Left lobe of liver (tissue), 2 donors: ENCODE measurements around the gene ATP5MC3. TPM values are rescaled to one million over a fixed set of nuclear protein-coding genes. Genes with fewer than 3 reads are reported as not detected.
A peak's percentile ranks its signal among the peaks of the same experiment; 100 is the strongest.

Experiments used
- ATAC-seq: fragments of 200-7000 bp; cut with Tn5 transposase; one replicate; pipeline ENCODE4 v1.9.1; 2020; ENCODE audit warnings: mild to moderate bottlenecking, moderate library complexity
- DNase-seq: peaks from one replicate; pipeline ENCODE4 v3.0.0-alpha.2; 2020; ENCODE audit warnings: low spot score
- total RNA-seq: library from RNA; stranded (reverse); gene quantifications from one replicate; pipeline ENCODE4 v1.2.1, GENCODE V29; 2021
- donor health status: DM: no; HTN: no; CAD: no; lungs with moderate emphysema.
- donor health status: DM: no; HTN: yes; CAD: no.

ATP5MC3 gene
- total RNA-seq, 1 donor from 2014 or later = 192 TPM

GRCh38 chr2:175169191-175169590 lies 12.3 kb downstream of the ATP5MC3 start:
- ATAC-seq = no peak
- DNase-seq = no peak

- DNase-seq (no peak), ATAC-seq (peak; percentile 47)
Measured at GRCh38 chr2:175168564-175168945, 13.0 kb downstream of the ATP5MC3 start.

GRCh38 chr2:175167792-175168563 lies 13.5 kb downstream of the ATP5MC3 start, which contains the start of gene ATF2:
TSS of gene ATF2 (minus strand) at chr2:175168203. CDS start at chr2:175136443, 31,760 bp downstream.
- peak; percentile 92 for ATAC-seq
- DNase-seq = peak; percentile 99

GRCh38 chr2:175167076-175167791 lies 14.3 kb downstream of the ATP5MC3 start:
- ATAC-seq = peak; percentile 19

GRCh38 chr2:175166216-175166824 lies 15.2 kb downstream of the ATP5MC3 start:
- ATAC-seq = no peak
- no peak for DNase-seq

More at GRCh38 chr2:175167076-175167791, 14.3 kb downstream of the ATP5MC3 start:
- peak; percentile 51 for DNase-seq

- DNase-seq = no peak
- ATAC-seq = no peak
Measured at GRCh38 chr2:175164235-175164634, 17.3 kb downstream of the ATP5MC3 start.

- DNase-seq = no peak
- ATAC-seq = no peak
Measured at GRCh38 chr2:175158894-175159293, 22.6 kb downstream of the ATP5MC3 start.

- ATAC-seq (no peak), DNase-seq (no peak)
Measured at GRCh38 chr2:175156534-175156933, 25.0 kb downstream of the ATP5MC3 start.

- ATAC-seq (no peak), DNase-seq (no peak)
Measured at GRCh38 chr2:175154661-175155082, 26.8 kb downstream of the ATP5MC3 start.

- DNase-seq (no peak), ATAC-seq (no peak)
Measured at GRCh38 chr2:175152242-175152641, 29.3 kb downstream of the ATP5MC3 start.

GRCh38 chr2:175151791-175152190 lies 29.7 kb downstream of the ATP5MC3 start:
- no peak for ATAC-seq
- no peak for DNase-seq

GRCh38 chr2:175147186-175147585 lies 34.3 kb downstream of the ATP5MC3 start:
- no peak for ATAC-seq
- DNase-seq = no peak

GRCh38 chr2:175143678-175144077 lies 37.8 kb downstream of the ATP5MC3 start:
- DNase-seq = no peak
- peak; percentile 48 for ATAC-seq

GRCh38 chr2:175143191-175143590 lies 38.3 kb downstream of the ATP5MC3 start:
- DNase-seq (no peak), ATAC-seq (no peak)

- ATAC-seq (no peak), DNase-seq (no peak)
Measured at GRCh38 chr2:175140332-175140731, 41.2 kb downstream of the ATP5MC3 start.

GRCh38 chr2:175137793-175138192 lies 43.7 kb downstream of the ATP5MC3 start:
- DNase-seq (no peak), ATAC-seq (no peak)

GRCh38 chr2:175136334-175137215 lies 44.9 kb downstream of the ATP5MC3 start:
- DNase-seq (no peak), ATAC-seq (no peak)

GRCh38 chr2:175135862-175136261 lies 45.6 kb downstream of the ATP5MC3 start:
- ATAC-seq (no peak), DNase-seq (no peak)

GRCh38 chr2:175135177-175135576 lies 46.3 kb downstream of the ATP5MC3 start:
- DNase-seq = no peak

GRCh38 chr2:175131252-175131651 lies 50.3 kb downstream of the ATP5MC3 start:
- DNase-seq (no peak), ATAC-seq (no peak)

More at GRCh38 chr2:175135177-175135576, 46.3 kb downstream of the ATP5MC3 start:
- ATAC-seq = no peak

GRCh38 chr2:175126661-175127060 lies 54.8 kb downstream of the ATP5MC3 start:
- DNase-seq = no peak
- peak; percentile 29 for ATAC-seq
